Activated CD8-positive, alpha-beta memory T cell treated with anti-CD3 and anti-CD28 coated beads, Interleukin-2, amount 50 U/mL, for 4 hours (primary cell): ENCODE measurements around the gene FHOD3.
"Not testable (repeated sequence)": the region's sequence is repeated elsewhere in the genome, so short reads cannot be mapped to it uniquely, and the experiment has no call there.

Source experiments
- DNase-seq: peaks from one replicate; pipeline ENCODE4 v3.0.0-alpha.2; 2020

FHOD3 gene

GRCh38 chr18:36352384-36352783 lies 54.9 kb downstream of the FHOD3 start:
- DNase-seq = no peak

GRCh38 chr18:36354989-36355388 lies 57.5 kb downstream of the FHOD3 start:
- no peak for DNase-seq

GRCh38 chr18:36355511-36355910 lies 58.0 kb downstream of the FHOD3 start:
- no peak for DNase-seq

- not testable (repeated sequence) for DNase-seq
These were observed 59.2 kb downstream of the FHOD3 start for GRCh38 chr18:36356741-36357140.

- no peak for DNase-seq
These were observed 60.6 kb downstream of the FHOD3 start for GRCh38 chr18:36358141-36358540.

GRCh38 chr18:36360256-36360909 lies 62.9 kb downstream of the FHOD3 start:
- DNase-seq = no peak

- no peak for DNase-seq
These were observed 67.6 kb downstream of the FHOD3 start for GRCh38 chr18:36364911-36365624.

GRCh38 chr18:36365836-36366775 lies 68.6 kb downstream of the FHOD3 start:
- DNase-seq = no peak

- no peak for DNase-seq
These were observed 69.7 kb downstream of the FHOD3 start for GRCh38 chr18:36366994-36367839.

- no peak for DNase-seq
These were observed 71.4 kb downstream of the FHOD3 start for GRCh38 chr18:36368889-36369288.

- DNase-seq = no peak
These were observed 75.4 kb downstream of the FHOD3 start for GRCh38 chr18:36372903-36373311.

- no peak for DNase-seq
These were observed 76.7 kb downstream of the FHOD3 start for GRCh38 chr18:36374262-36374661.

- no peak for DNase-seq
These were observed 77.6 kb downstream of the FHOD3 start for GRCh38 chr18:36375118-36375517.

GRCh38 chr18:36376361-36376760 lies 78.8 kb downstream of the FHOD3 start:
- DNase-seq = no peak

GRCh38 chr18:36377626-36378025 lies 80.1 kb downstream of the FHOD3 start:
- DNase-seq = no peak

GRCh38 chr18:36378205-36378604 lies 80.7 kb downstream of the FHOD3 start:
- no peak for DNase-seq

GRCh38 chr18:36379435-36379984 lies 82.0 kb downstream of the FHOD3 start:
- DNase-seq = no peak

GRCh38 chr18:36380173-36380827 lies 82.8 kb downstream of the FHOD3 start:
- DNase-seq = no peak

- DNase-seq = no peak
These were observed 83.6 kb downstream of the FHOD3 start for GRCh38 chr18:36381075-36381474.

GRCh38 chr18:36382854-36383253 lies 85.3 kb downstream of the FHOD3 start:
- no peak for DNase-seq

GRCh38 chr18:36386150-36386920 lies 88.8 kb downstream of the FHOD3 start:
- DNase-seq = no peak
